ENCODE data around the gene C3orf70.
A peak's percentile ranks its signal among the peaks of the same experiment; 100 is the strongest.

Gene C3orf70

GRCh38 chr3:185155678-185156077 is 2.8 kb upstream of the C3orf70 start:
- H3K4me3 ChIP-seq (ENCODE audit: low read depth, low read length) = no peak overlapping the region
- ChIA-PET POLR2A (no interaction called here), CTCF (no interaction called here)
- no peaks in the 10 kb centered on the region for H3K4me1 ChIP-seq (ENCODE audit: control insufficient read depth, insufficient read depth, low read length)
- no peak overlapping the region for H3K27ac ChIP-seq (ENCODE audit: extremely low read depth, low read depth, low read length)
- no peaks in the 10 kb centered on the region for H3K36me3 ChIP-seq (ENCODE audit: control insufficient read depth in 2 of 2, insufficient read depth in 1 of 2, low read length in 2 of 2)
- TF ChIP-seq ZNF76 (tag by site-specific recombination; IDR thresholded peaks at IDR 0.05; ENCODE audit: borderline replicate concordance, low read depth) (no peak), FEZF1 (tag by site-specific recombination; IDR thresholded peaks at IDR 0.05) (no peak), ZNF548 (tag by site-specific recombination; IDR thresholded peaks at IDR 0.05) (no peak), ZNF549 (tag by site-specific recombination; IDR thresholded peaks at IDR 0.05) (no peak), ZNF707 (tag by site-specific recombination; IDR thresholded peaks at IDR 0.05) (no peak), TCF7L2 (IDR thresholded peaks at IDR 0.05; ENCODE audit: borderline replicate concordance, low read depth, low read length) (no peak), SCRT1 (tag by site-specific recombination; IDR thresholded peaks at IDR 0.05; ENCODE audit: borderline replicate concordance) (no peak), ZNF157 (tag by site-specific recombination; IDR thresholded peaks at IDR 0.05) (no peak), PATZ1 (tag by site-specific recombination; IDR thresholded peaks at IDR 0.05) (no peak), ZSCAN23 (tag by site-specific recombination; IDR thresholded peaks at IDR 0.05) (no peak), ZNF514 (tag by site-specific recombination; IDR thresholded peaks at IDR 0.05) (no peak), ZEB2 (tag by site-specific recombination; IDR thresholded peaks at IDR 0.05) (no peak), ZNF596 (tag by site-specific recombination; IDR thresholded peaks at IDR 0.05) (no peak), ZNF510 (tag by site-specific recombination; IDR thresholded peaks at IDR 0.05; ENCODE audit: insufficient replicate concordance) (no peak), ZNF704 (tag by site-specific recombination; IDR thresholded peaks at IDR 0.05) (no peak), ZNF792 (tag by site-specific recombination; IDR thresholded peaks at IDR 0.05) (no peak), INSM2 (tag by site-specific recombination; IDR thresholded peaks at IDR 0.05) (no peak), ZNF366 (tag by site-specific recombination; conservative IDR thresholded peaks at IDR 0.05) (no peak), KLF17 (tag by site-specific recombination; IDR thresholded peaks at IDR 0.05) (no peak)
- H3K9me3 ChIP-seq (ENCODE audit: control insufficient read depth, insufficient read depth, low read depth, low read length) = no peaks in the 10 kb centered on the region

GRCh38 chr3:185153861-185154629 is 1.2 kb upstream of the C3orf70 start:
- TF ChIP-seq ZFHX2 (tag by site-specific recombination; conservative IDR thresholded peaks at IDR 0.05) = peak; percentile 73
- TF ChIP-seq ZNF621 (tag by site-specific recombination; IDR thresholded peaks at IDR 0.05) = no peak
- 0 out of 2 replicates have a peak, but pooled peaks have one; percentile 73 for TF ChIP-seq ZNF280C (tag by site-specific recombination; IDR thresholded peaks at IDR 0.05)
- TF ChIP-seq EGR2 (tag by site-specific recombination; IDR thresholded peaks at IDR 0.05; ENCODE audit: low read depth) = peak; percentile 35; the same call in 1 of the 2 replicates
- TF ChIP-seq ZIC2 (tag by site-specific recombination; IDR thresholded peaks at IDR 0.05) = 0 out of 2 replicates have a peak, but pooled peaks have one; percentile 15
- TF ChIP-seq REPIN1 (tag by site-specific recombination; IDR thresholded peaks at IDR 0.05; ENCODE audit: low read depth) = no peak
- H3K27ac ChIP-seq (ENCODE audit: extremely low read depth, low read depth, low read length) = no peak overlapping the region
- H3K4me3 ChIP-seq (ENCODE audit: low read depth, low read length) = no peak overlapping the region
- POLR2A ChIA-PET = interaction anchor here (0.7 kb wide), 1 partner anchor 311 kb away, joined by 4 read pairs; no protein-coding TSS in a partner anchor
- no peaks in the 10 kb centered on the region for H3K36me3 ChIP-seq (ENCODE audit: control insufficient read depth in 2 of 2, insufficient read depth in 1 of 2, low read length in 2 of 2)
- CTCF ChIA-PET = no interaction called here
- H3K9me3 ChIP-seq (ENCODE audit: control insufficient read depth, insufficient read depth, low read depth, low read length) = no peaks in the 10 kb centered on the region
- no peaks in the 10 kb centered on the region for H3K4me1 ChIP-seq (ENCODE audit: control insufficient read depth, insufficient read depth, low read length)

Data from HEK293 (cell line).